Daoy (cell line): ENCODE results near the gene DYSF. TPM values are rescaled to one million over a fixed set of nuclear protein-coding genes. Genes with fewer than 3 reads are reported as not detected.

Source experiments
- DNase-seq: peaks from one replicate; pipeline ENCODE4 v3.0.0-alpha.2; 2015; ENCODE audit warnings: low read depth
- total RNA-seq: library from RNA; depleted of rRNA; stranded (reverse); fragments of >200 nt; shearing (Covaris generic); gene quantifications from 2 replicates; pipeline ENCODE4 v1.2.3, GENCODE V29; 2014

The DYSF gene
- total RNA-seq, 1 experiment from 2014 or later = 0.23 TPM

DNA sequence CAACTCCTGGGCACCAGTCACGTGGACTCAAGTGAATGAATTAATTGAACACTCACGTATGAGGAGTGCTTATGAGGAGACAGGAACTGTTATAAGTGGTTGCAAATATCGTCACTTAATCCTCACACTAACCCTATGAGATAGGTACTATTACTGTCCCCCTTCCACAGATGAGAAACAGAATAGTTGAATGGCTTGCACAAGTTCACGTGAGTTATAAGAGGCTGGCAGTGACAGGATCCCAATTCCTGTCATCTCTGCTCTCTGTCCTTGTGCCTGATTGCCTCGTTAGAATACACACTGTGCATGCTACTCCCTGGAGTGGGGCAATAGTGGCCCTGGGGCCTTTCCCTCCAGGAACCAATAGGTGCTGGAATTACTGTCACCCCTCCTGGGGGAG, 253.5 kb downstream of the DYSF start:
- DNase-seq = no peak

DNA sequence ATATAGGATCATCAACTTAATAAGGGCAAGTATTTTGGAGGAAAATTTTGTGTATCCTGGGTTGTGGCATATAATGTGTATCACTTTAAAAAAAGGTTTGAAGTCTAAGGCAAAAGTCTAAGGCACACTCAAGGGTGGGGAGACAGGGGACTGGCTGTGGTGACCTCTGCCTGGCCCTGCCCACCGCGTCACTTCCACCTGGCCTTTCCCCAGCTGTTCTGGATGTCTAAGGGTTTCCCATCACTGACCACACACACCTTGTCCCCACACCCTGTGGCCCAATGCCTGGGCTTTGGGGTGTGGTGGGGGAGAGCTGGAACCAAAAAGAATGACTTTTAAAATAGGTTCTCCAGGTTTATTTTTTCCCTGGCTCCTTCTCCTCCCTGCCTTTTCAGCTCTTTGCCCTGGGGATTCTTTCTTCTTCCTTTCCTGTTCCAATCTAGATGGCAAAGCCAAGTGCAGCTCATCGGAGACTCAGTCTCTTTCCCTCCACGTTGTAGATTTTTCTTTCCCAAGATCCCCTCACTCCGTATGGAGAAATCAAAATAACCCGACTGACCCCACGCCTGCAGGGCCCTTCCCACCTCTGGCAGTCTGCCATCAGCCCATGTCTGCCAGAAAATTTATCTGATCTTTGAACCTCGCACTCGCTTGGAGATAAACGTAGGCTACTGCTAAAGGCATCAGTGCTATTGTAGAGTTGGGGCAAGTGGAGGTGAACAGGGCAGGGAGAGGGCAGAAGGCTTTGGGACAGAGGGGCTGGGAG, 257.2 kb downstream of the DYSF start:
- DNase-seq = no peak

- DNase-seq = no peak
Observed at GRCh38 chr2:71711133-71711855, 257.9 kb downstream of the DYSF start.

DNA sequence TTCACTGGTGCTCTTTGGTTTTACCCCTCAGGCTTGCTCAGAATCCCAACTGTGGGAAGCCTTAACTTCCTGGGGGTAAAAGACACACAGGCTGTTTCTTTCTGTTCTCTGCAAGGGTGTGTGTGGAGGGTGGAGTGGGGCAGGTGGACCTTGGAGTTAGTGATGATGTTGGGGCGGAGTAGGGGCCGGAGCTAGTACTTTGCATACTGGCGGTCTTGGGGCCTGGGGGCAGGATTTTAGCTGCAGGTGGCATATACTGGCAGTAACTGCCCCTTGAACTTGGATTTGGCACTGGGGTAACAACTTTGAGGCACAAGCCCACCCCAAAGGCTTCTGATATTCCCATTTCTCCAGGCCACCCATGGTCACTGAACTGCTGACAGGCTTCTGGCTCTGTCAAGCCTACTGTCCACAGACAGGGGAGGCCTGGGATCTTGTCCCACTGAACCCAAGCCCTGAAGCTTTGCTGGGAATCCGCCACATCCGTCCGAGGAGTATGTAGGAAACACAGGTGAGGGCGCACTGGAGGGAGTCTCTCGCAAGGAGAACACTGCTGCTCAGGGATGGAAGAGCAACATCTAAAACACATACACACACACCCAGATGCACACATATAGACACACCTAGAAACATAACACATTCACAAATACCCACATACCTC, 258.9 kb downstream of the DYSF start:
- DNase-seq = no peak

GRCh38 chr2:71713581-71714580, 260.5 kb downstream of the DYSF start:
- DNase-seq = no peak

- no peak for DNase-seq
Observed at GRCh38 chr2:71714601-71715240, 261.4 kb downstream of the DYSF start.

DNA sequence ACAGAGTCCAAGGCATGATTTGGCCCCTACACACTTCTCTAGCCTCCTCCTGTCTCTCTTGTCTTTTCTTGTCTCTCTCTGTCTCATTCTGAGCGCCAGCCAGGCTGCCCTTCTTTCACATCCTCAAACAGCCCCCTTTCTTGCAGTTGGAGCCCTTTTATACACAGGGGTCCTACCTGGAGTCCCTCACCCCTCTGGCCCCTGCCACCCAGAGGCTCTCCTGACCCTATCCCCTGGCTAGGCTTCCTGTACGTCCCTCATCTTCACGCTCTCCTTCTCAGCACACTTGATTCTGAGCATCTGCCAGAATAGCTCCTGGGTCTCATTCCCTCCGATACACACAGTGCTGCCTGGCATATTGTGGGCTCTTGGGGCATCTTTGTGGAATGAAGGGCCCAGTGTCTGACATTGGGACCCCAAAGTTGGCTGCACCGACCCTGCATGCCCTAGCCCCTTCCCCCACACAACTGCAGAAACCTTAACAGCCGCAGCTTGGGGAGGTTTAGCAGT, 261.9 kb downstream of the DYSF start:
- DNase-seq = no peak

- no peak for DNase-seq
Observed at GRCh38 chr2:71715951-71716696, 262.8 kb downstream of the DYSF start.

DNA sequence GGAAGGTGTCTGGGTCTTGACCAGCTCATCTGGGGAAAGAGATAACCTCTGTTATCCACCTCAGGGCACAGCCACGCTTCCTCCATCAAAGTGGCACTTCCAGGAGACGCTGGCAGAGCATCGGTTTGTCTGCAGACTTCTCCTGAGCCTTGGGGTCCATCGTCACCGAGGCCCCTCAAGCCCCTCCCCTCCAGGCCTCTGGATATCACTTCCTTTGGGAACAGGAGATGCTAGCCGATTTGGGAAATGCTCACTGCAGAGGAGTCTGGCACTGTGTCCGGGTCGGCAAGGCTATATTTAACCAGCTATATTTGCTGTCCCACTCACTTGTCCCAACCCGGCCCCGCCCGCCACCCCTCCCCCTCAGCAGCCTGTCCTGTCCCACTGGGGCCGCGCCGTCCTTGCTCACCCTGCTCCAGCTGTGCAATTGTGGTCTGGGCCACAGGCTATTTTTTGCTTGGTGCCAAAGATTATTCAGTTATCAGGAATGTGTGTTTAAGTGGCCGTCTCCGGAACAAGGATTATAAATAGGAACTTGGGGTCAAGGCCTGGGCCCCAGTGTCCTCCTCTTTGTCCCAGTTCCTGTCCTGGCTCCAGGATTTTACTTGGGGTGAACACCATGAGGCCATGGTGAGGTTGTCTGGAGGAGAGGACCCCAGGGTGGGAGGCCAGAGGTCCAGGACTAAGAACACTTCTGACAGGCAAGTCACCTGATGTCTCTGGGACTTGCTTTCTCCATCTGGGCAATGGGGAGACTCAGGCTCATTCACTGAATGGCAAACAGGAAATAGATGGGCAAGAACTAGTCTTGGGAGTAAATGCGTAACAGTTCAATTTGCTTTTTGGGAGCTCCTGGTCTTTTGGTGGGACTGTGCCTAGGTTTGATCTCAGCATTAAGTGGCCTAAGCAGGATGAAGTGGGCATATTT, 263.6 kb downstream of the DYSF start:
- DNase-seq = peak; percentile 66

- no peak for DNase-seq
Observed at GRCh38 chr2:71718686-71719085, 265.3 kb downstream of the DYSF start.

GRCh38 chr2:71719520-71720282, 266.3 kb downstream of the DYSF start:
- no peak for DNase-seq

DNA sequence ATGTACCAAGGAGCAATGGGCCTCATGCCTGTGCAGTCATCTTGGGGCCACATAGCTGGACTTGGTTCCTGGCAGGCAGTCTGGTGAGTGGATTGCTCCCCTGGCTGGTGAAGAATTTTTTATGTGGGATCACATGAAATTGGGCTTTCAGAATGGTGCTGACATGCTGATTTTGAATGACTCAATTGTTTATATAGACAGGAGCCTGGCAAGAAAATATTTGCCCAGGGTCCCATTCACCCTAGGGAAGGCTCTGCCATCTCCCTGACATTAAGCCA, 266.9 kb downstream of the DYSF start:
- no peak for DNase-seq

- DNase-seq = no peak
Observed at GRCh38 chr2:71720596-71721361, 267.4 kb downstream of the DYSF start.

- DNase-seq = no peak
Observed at GRCh38 chr2:71721362-71721665, 268.0 kb downstream of the DYSF start.

GRCh38 chr2:71721669-71722068, 268.3 kb downstream of the DYSF start:
- DNase-seq = no peak

- DNase-seq = no peak
Observed at GRCh38 chr2:71722286-71722685, 268.9 kb downstream of the DYSF start.

DNA sequence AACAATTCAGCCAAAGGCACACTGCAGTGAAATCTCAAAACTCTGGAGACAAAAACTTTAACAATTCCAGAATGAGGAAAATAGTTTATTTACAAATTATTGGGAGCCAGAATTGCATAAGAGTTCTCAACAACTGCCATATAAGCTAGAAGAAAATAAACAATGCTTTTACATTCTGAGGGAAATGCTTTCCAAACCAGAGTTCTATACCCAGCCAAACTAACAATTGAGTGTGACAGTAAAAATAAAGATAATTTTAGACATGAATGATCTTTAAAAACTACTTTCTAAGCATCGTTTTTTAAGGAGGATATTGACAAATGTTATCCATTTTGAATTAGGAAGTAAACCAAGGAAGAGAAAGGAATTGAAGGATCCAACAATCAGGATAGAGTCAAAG, 271.4 kb downstream of the DYSF start:
- no peak for DNase-seq

DNA sequence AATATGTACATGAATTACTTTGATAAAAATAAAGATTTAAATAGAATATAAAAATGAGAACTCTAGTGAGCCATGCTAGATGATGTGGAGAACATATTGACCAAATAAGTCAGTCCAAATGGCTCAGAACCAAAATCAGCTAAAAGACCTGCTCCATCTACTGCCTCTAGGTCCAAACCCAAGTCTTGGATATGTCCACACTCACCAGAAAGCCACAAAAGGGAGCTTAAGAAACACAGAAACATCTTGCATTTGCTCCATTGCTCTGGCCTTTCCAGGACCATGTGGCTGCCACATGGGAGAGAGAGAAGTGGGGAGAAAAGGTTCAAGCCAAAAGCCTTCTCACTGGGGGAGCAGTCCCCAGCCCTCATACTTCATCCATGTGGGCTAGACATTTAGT, 272.5 kb downstream of the DYSF start:
- no peak for DNase-seq
